Measurements from ENCODE around the gene SMCP. TPM values are rescaled to one million over a fixed set of nuclear protein-coding genes. Genes with fewer than 3 reads are reported as not detected.

The SMCP gene, protein sequence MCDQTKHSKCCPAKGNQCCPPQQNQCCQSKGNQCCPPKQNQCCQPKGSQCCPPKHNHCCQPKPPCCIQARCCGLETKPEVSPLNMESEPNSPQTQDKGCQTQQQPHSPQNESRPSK
- 0.37 TPM in 1 of 2 replicates, not detected in the other for total RNA-seq

DNA sequence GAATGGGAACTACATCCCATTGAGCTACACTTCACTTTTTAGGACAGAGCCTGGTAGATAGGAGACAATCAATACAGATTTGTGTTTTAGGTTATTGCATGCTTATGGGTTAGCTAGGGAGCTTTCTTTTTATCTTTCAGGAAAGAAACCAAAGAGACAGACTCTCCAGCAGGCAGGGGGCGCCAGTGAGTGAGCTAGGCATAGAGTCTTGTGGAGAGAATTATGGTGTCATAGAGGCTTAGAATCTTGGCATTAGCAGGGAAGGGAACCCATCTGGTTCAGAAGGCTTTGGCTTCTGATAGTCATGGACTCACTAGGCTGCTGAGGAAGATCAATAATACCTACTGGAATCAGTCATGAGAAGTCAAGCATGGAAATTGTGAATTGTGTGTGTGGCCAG is at the start of gene SMCP:
Gene SMCP (plus strand): TSS at position 281 of the 400 bp plus-strand sequence. CDS start 6,101 bp downstream, outside the sequence.

DNA sequence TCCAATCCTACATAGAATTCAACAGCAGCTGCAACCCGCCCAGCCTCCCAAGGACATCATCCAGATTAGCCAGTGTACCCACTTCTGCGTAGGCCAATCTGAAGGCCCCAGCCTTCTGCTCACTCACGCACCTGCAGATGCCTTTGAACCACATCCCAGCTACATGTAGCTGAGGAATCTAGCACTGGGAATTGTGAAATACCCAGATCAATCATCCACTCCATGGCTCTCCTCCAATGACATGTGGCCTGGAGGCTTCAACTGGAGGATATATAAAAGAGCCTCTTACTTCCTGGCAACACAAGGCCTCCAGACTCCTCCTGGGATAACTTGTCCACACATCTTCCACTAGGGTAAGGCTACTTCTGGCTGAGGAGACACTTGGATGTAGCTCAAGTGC is 35.6 kb upstream of the SMCP start, which contains the start of gene LCE6A:
Gene LCE6A (plus strand): TSS at position 301 of the 400 bp plus-strand sequence. CDS start 665 bp downstream, outside the sequence.

DNA sequence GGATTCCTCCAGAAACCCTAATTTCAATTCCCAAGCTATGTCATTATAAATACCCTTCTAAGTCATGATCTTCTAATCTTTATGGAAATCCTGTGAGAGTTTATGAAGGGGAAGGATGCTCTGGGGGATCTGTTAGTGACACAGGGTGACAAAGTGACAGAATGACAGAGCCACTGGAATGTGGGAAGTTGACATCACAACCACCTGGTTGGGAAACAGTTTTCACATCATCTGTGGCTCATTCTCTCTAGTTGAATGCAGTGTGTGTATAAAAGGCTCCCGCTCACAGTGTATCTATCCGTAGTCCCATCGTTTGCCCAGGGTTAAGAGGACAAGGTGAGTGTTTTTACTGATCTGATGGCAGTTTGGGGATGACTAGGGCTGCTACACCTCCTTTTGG is 18.4 kb upstream of the SMCP start, which contains the start of gene LCE7A:
Gene LCE7A (plus strand): TSS at position 301 of the 400 bp plus-strand sequence. CDS start 702 bp downstream, outside the sequence.

GRCh38 chr1:152907686-152908601 is 29.8 kb downstream of the SMCP start, which contains the start of gene IVL:
TSS of gene IVL (plus strand) at chr1:152908546. CDS start at chr1:152909798, 1,252 bp downstream.

Other genes with a start within 250 kb of the SMCP start
- gene LCE2D, start 214.9 kb upstream of the SMCP start, total RNA-seq: not detected in 2 replicates
- gene LCE2C, start 203.0 kb upstream of the SMCP start, total RNA-seq: not detected in 2 replicates
- gene LCE2B, start 192.2 kb upstream of the SMCP start, total RNA-seq: not detected in 2 replicates
- gene LCE2A, start 180.0 kb upstream of the SMCP start, total RNA-seq: not detected in 2 replicates
- gene LCE4A, start 170.2 kb upstream of the SMCP start, total RNA-seq: not detected in 2 replicates
- not detected in 2 replicates for gene KPRP, start 120.3 kb upstream of the SMCP start, total RNA-seq
- not detected in 2 replicates for gene LCE1F, start 103.2 kb upstream of the SMCP start, total RNA-seq
- gene LCE1E, start 92.1 kb upstream of the SMCP start, total RNA-seq: 0.37 TPM in 1 of 2 replicates, not detected in the other
- gene LCE1D, start 81.6 kb upstream of the SMCP start, total RNA-seq: not detected in 2 replicates
- gene LCE1C, start 71.7 kb upstream of the SMCP start, total RNA-seq: not detected in 2 replicates
- gene LCE1B, start 66.4 kb upstream of the SMCP start, total RNA-seq: not detected in 2 replicates
- gene LCE1A, start 50.8 kb upstream of the SMCP start, total RNA-seq: not detected in 2 replicates
- not detected in 2 replicates for gene LCE6A, start 35.5 kb upstream of the SMCP start, total RNA-seq
- gene LCE7A, start 18.3 kb upstream of the SMCP start, total RNA-seq: not detected in 2 replicates
- under 0.01 TPM in 1 of 2 replicates, not detected in the other for gene IVL, start 30.2 kb downstream of the SMCP start, total RNA-seq
- gene SPRR5, start 68.9 kb downstream of the SMCP start, total RNA-seq: not detected in 2 replicates
- gene SPRR4, start 92.3 kb downstream of the SMCP start, total RNA-seq: not detected in 2 replicates
- gene SPRR1A, start 105.8 kb downstream of the SMCP start, total RNA-seq: not detected in 2 replicates
- gene SPRR3, start 123.4 kb downstream of the SMCP start, total RNA-seq: not detected in 2 replicates
- gene SPRR1B, start 152.9 kb downstream of the SMCP start, total RNA-seq: not detected in 2 replicates
- not detected in 2 replicates for gene SPRR2D, start 162.8 kb downstream of the SMCP start, total RNA-seq
- gene SPRR2A, start 179.2 kb downstream of the SMCP start, total RNA-seq: not detected in 2 replicates
- not detected in 2 replicates for gene SPRR2B, start 193.3 kb downstream of the SMCP start, total RNA-seq
- not detected in 2 replicates for gene SPRR2E, start 216.2 kb downstream of the SMCP start, total RNA-seq
- not detected in 2 replicates for gene SPRR2F, start 235.2 kb downstream of the SMCP start, total RNA-seq